IMR-90 (cell line): ENCODE results near the gene KLHL33.

Experiments used
- BHLHE40 ChIP-seq: fragments of 150-350 bp; IDR thresholded peaks from 2 replicates; pipeline ENCODE4 v1.6.1; 2016; ENCODE audit warnings: mild to moderate bottlenecking, low read depth, low read length
- CEBPB ChIP-seq: IDR thresholded peaks from 2 replicates; pipeline ENCODE4 v1.6.1; 2012; ENCODE audit warnings: low read depth, low read length, improper control_type of control experiment
- CHD1 ChIP-seq: IDR thresholded peaks from 2 replicates; pipeline ENCODE4 v1.6.1; 2012; ENCODE audit warnings: low read depth, low read length, improper control_type of control experiment
- CTCF ChIP-seq: conservative IDR thresholded peaks from 2 replicates; pipeline ENCODE4 v1.5.1; 2012; ENCODE audit warnings: mild to moderate bottlenecking, low read depth, low read length, improper control_type of control experiment
- ELK1 ChIP-seq: fragments of 150-350 bp; IDR thresholded peaks from 2 replicates; pipeline ENCODE4 v1.6.1; 2016; ENCODE audit warnings: low read depth, mild to moderate bottlenecking, low read length, moderate library complexity, borderline replicate concordance
- FOS ChIP-seq: fragments of 150-350 bp; IDR thresholded peaks from 2 replicates; pipeline ENCODE4 v1.6.1; 2016; ENCODE audit warnings: low read depth, low read length
- MAFK ChIP-seq: IDR thresholded peaks from 2 replicates; pipeline ENCODE4 v1.6.1; 2012; ENCODE audit warnings: low read depth, low read length, improper control_type of control experiment
- MAZ ChIP-seq: IDR thresholded peaks from 2 replicates; pipeline ENCODE4 v1.6.1; 2012; ENCODE audit warnings: low read depth, mild to moderate bottlenecking, low read length, improper control_type of control experiment, moderate library complexity, borderline replicate concordance
- MXI1 ChIP-seq: IDR thresholded peaks from 2 replicates; pipeline ENCODE4 v1.6.1; 2012; ENCODE audit warnings: low read depth, mild to moderate bottlenecking, low read length, moderate library complexity, borderline replicate concordance
- POLR2A ChIP-seq: IDR thresholded peaks from 2 replicates; pipeline ENCODE4 v1.6.1; 2012; ENCODE audit warnings: mild to moderate bottlenecking, low read depth, low read length
- RAD21 ChIP-seq: IDR thresholded peaks from 2 replicates; pipeline ENCODE4 v1.6.1; 2012; ENCODE audit warnings: low read length, improper control_type of control experiment
- RCOR1 ChIP-seq: IDR thresholded peaks from 2 replicates; pipeline ENCODE4 v1.6.1; 2012; ENCODE audit warnings: mild to moderate bottlenecking, low read length, improper control_type of control experiment; ENCODE audit not compliant: insufficient replicate concordance
- SMC3 ChIP-seq: fragments of 150-350 bp; IDR thresholded peaks from 2 replicates; pipeline ENCODE4 v1.6.1; 2016; ENCODE audit warnings: low read depth, mild to moderate bottlenecking, antibody characterized with exemption, low read length, moderate library complexity
- USF2 ChIP-seq: fragments of 150-350 bp; IDR thresholded peaks from 2 replicates; pipeline ENCODE4 v1.6.1; 2017; ENCODE audit warnings: mild to moderate bottlenecking, antibody characterized with exemption, low read length, low read depth

- TF ChIP-seq RAD21 = peak; percentile 51
- TF ChIP-seq CTCF = peak; percentile 67
- no peak for TF ChIP-seq USF2
- no peak for TF ChIP-seq BHLHE40
- no peak for TF ChIP-seq POLR2A
- TF ChIP-seq MXI1 = no peak
- no peak for TF ChIP-seq MAZ
- no peak for TF ChIP-seq ELK1
- peak; percentile 53 for TF ChIP-seq SMC3
- TF ChIP-seq CHD1 = no peak
- TF ChIP-seq MAFK = no peak
- no peak for TF ChIP-seq FOS
- no peak for TF ChIP-seq RCOR1
- peak; percentile 39; the same call in 1 of the 2 replicates for TF ChIP-seq CEBPB
Observed at GRCh38 chr14:20415782-20416206, 20.2 kb downstream of the KLHL33 start.
